Measurements from ENCODE around the gene GTF2F2.

The GTF2F2 gene

DNA sequence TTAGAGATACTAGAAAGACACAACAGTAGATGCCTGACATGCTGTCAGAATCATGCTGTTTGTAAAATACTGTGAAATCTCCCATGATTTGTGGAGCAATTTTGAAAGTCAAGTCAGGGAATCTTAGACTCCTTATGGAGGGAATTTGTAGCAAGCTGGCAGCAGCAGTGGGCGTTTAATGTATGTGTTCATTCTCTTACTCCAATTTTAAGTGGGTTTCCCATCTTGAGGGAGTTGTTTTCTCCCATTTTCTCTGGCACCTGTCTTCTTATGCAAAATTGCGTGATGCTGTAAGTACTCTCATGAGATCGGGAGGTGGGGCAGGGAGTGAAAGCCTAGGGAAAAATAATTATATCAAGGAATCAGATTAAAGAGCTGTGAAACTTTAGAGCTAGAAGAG lies 16.0 kb upstream of the GTF2F2 start:
- TF ChIP-seq, protein P1, sequence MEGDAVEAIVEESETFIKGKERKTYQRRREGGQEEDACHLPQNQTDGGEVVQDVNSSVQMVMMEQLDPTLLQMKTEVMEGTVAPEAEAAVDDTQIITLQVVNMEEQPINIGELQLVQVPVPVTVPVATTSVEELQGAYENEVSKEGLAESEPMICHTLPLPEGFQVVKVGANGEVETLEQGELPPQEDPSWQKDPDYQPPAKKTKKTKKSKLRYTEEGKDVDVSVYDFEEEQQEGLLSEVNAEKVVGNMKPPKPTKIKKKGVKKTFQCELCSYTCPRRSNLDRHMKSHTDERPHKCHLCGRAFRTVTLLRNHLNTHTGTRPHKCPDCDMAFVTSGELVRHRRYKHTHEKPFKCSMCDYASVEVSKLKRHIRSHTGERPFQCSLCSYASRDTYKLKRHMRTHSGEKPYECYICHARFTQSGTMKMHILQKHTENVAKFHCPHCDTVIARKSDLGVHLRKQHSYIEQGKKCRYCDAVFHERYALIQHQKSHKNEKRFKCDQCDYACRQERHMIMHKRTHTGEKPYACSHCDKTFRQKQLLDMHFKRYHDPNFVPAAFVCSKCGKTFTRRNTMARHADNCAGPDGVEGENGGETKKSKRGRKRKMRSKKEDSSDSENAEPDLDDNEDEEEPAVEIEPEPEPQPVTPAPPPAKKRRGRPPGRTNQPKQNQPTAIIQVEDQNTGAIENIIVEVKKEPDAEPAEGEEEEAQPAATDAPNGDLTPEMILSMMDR (IDR thresholded peaks at IDR 0.05; ENCODE audit: control extremely low read depth, extremely low read depth, low read depth, missing control alignments) = no peak
- ChIA-PET CTCF (interaction anchor here (1.4 kb wide), 1 partner anchor 206 kb away, joined by 4 read pairs; no protein-coding TSS in a partner anchor), POLR2A (no interaction called here)
- no peak for DNase-seq (ENCODE audit: extremely low spot score)

DNA sequence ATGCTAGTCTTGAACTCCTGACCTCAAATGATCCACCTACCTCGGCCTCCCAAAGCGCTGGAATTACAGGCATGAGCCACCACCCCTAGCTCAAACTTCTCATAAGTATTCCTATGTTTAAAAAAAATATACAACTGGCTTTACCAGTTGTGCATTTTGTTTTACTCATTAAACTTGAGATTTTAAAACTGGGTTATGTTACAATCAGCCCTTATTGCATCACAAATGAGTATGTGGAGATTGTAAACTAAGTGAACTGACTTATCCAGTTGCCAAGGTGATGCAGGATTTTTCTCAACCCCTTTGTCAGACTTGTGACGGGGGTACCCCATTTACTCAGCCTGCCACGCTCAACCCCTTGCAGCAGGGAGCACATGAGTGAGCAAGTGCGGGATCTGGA lies 14.4 kb upstream of the GTF2F2 start:
- TF ChIP-seq, protein P1 (IDR thresholded peaks at IDR 0.05; ENCODE audit: control extremely low read depth, extremely low read depth, low read depth, missing control alignments) = no peak
- ChIA-PET CTCF (no interaction called here), POLR2A (no interaction called here)
- DNase-seq (ENCODE audit: extremely low spot score) = no peak

DNA sequence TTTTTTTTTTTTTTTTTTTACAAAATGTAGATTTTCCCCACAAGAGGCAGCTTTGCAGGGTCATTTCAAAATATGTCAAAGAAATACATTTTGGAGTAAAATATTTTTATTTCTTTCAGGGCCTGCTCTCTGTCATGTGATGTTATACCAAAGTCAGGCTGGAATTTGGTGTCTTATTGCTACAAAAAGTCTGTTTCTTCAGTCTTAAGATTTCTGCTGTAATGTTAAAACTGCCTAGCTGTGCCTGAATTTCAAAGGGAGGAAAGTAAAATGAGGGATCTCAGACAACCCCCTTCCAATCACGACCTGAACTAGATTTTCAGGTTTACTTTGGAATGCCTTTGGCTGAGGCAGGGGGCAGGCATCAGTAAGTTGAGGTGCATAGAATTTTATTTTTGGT lies 12.8 kb upstream of the GTF2F2 start:
- no peak for DNase-seq (ENCODE audit: extremely low spot score)
- TF ChIP-seq, protein P1 (IDR thresholded peaks at IDR 0.05; ENCODE audit: control extremely low read depth, extremely low read depth, low read depth, missing control alignments) = no peak
- ChIA-PET CTCF (no interaction called here), POLR2A (no interaction called here)

DNA sequence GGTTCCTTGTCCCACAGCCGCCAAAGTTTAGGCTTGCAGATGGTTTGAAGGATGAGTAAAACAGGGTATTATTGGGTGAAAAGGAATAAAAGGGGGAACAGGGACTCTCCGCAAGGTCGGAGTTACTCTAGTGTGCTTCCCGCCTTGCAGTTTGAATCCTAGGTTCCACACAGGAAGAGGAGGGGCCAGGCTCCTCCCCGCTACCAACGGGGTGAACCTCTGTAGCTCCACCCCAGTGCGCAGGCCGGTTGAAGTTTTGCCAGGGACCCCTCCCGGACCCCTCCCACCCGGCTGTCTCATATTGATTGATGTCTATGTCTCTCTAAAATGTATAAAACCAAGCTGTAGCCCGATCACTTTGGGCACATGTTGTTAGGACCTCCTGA lies 11.6 kb upstream of the GTF2F2 start:
- POLR2A ChIA-PET = no interaction called here
- CTCF ChIA-PET = interaction anchor here (0.6 to 1.5 kb wide), 6 partner anchors 15 to 402 kb away, joined by 3 to 4 read pairs (median 3); no protein-coding TSS in a partner anchor
- peak; percentile 50 for DNase-seq (ENCODE audit: extremely low spot score)
- TF ChIP-seq, protein P1 (IDR thresholded peaks at IDR 0.05; ENCODE audit: control extremely low read depth, extremely low read depth, low read depth, missing control alignments) = no peak

DNA sequence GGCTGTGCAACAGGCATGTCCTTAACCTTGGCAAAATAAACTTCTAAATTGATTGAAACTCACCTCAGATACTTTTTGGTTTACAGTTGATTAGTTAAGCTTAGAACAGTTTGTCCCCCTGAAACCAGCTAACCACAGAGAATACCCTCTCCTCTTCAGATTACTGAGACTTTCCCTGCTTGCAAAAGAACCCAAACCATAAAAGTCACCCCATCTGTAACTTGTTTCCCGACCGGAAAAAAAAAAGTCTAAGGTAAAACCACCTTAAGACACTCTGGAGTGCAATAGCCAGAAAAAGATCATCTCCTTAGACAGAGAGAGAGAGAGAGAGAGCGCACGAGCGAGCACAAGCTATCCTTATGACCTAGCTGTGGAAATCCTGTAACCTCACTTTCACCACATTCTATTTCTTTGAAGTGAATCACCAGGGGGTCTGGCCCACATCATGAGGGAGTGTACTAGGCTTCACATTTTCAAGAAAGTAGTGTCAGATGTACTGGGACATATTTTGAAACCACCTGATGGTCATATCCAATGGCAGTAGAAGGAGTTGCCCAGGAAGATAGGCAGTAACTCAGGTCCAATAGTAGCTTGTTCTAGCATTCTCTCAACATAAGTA lies 11.1 kb upstream of the GTF2F2 start:
- TF ChIP-seq, protein P1 (IDR thresholded peaks at IDR 0.05; ENCODE audit: control extremely low read depth, extremely low read depth, low read depth, missing control alignments) = no peak
- POLR2A ChIA-PET = no interaction called here
- CTCF ChIA-PET = interaction anchor here (1.1 to 1.5 kb wide), 5 partner anchors 14 to 201 kb away, joined by 3 to 4 read pairs (median 3); no protein-coding TSS in a partner anchor
- peak; percentile 52 for DNase-seq (ENCODE audit: extremely low spot score)

DNA sequence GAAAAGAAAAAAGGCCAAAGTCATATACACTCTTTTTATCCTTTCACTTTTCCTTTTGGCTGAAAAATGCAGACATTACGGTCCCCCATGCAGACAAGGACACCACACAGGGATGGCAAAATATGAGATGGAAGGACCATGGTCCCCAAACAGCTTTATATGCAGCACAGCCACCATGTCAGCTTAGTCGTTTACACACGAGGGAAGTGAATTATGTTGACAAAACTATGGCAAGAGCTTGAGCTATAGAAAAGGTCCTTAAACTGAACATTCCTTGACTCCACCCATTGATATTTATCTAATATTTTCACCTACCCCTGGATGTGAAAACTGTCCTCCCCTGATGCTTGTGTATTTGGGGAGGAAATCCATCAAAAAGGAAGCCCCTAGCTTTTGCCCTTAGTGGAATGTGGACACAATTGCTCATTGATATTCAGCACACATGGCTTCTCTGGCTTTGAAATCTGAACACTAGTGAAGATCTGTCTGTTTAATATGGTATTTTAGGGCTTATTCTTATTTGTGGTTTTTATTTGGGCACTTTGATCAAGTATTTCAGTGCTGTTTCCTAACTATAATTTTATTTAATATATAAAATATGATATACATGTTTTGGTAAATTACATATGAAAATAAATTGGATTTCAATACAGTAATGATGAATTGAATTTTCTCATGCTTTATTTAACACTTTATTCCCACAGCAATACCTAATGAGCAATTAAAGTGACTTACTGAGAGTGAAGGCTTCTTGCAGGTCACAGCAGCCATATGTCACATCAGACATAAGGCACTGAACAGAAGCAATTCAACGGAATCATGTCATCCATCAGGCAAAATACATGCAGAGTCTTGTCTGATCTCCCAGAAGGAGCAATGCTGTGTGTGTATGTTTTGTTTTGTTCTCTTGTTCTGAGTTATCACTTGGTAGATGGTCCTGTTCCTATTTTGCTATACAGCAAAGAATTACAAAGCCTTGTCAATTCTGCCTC lies 6.8 kb upstream of the GTF2F2 start:
- ChIA-PET POLR2A (no interaction called here), CTCF (no interaction called here)
- DNase-seq (ENCODE audit: extremely low spot score) = no peak
- TF ChIP-seq, protein P1 (IDR thresholded peaks at IDR 0.05; ENCODE audit: control extremely low read depth, extremely low read depth, low read depth, missing control alignments) = no peak
